ENCODE measurements around the gene RABIF. TPM values are rescaled to one million over a fixed set of nuclear protein-coding genes. Genes with fewer than 3 reads are reported as not detected.

Gene RABIF
- total and polyA plus RNA-seq, 10 of the 15 experiments (the other 5 are each of a cell fraction or from before 2014, with no cell fraction given), result 4.7 to 18.2 (median 8.8) TPM

DNA sequence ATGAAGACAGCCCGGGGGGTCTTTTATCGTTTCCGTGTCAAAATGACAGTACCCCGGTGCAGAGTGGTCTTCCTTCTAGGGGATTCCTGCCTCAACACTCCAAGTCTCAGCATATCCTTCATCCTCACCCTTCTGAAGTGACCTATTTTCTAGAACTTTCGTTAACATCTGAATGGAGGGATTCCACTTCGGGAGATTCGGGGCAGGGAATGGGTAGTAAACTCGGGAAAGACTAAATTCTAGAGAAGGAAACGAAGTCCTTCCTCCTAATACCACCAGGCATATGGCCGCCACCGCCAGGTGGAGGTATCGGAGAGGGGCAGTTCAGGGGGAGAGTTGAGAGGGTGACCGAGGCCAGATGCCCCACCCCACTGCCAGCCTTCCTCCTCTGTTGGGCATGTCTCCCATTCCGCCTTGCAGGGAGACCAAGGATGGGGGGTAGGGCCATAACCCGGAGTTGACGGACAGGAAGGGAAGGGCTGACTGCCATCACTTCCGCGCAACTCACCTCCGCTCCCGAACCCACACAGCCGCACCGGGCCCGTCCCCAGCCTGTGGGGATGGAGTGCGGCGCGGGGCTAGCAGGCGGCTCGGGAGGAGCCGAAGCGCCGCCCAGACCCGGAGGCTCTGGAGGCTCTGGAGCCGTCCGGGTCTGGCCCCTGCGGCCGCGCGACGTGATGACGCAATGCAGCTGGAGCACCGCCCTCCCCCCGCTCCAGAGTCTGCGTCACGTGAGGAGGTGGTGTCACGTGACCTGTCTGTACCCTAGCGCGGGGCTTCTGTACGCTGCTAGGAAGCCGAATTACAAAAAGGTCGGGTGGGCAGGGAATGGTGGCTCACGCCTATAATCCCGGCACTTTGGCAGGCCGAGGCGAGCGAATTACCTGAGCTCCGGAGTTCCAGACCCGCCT is 37.9 kb upstream of the RABIF start, which contains the start of gene KLHL12 (continued):
- TF ChIP-seq, protein P1, sequence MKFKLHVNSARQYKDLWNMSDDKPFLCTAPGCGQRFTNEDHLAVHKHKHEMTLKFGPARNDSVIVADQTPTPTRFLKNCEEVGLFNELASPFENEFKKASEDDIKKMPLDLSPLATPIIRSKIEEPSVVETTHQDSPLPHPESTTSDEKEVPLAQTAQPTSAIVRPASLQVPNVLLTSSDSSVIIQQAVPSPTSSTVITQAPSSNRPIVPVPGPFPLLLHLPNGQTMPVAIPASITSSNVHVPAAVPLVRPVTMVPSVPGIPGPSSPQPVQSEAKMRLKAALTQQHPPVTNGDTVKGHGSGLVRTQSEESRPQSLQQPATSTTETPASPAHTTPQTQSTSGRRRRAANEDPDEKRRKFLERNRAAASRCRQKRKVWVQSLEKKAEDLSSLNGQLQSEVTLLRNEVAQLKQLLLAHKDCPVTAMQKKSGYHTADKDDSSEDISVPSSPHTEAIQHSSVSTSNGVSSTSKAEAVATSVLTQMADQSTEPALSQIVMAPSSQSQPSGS (IDR thresholded peaks at IDR 0.05; ENCODE audit: low read length), result peak; percentile 70; the same call in 1 of the 2 replicates
- TF ChIP-seq PBX3 (IDR thresholded peaks at IDR 0.05; ENCODE audit: insufficient replicate concordance, low read depth, low read length) (peak; percentile 58), HSF1 (IDR thresholded peaks at IDR 0.05; ENCODE audit: low read depth, low read length) (no peak), BCL11A (IDR thresholded peaks at IDR 0.05; ENCODE audit: low read depth, low read length) (0 out of 2 replicates have a peak, but pooled peaks have one; percentile 14), ZNF687 (IDR thresholded peaks at IDR 0.05) (peak; percentile 87), JUNB (IDR thresholded peaks at IDR 0.05) (no peak), WRNIP1 (IDR thresholded peaks at IDR 0.05; ENCODE audit: borderline replicate concordance, low read depth, low read length) (no peak), PML (IDR thresholded peaks at IDR 0.05; ENCODE audit: low read length) (peak; percentile 87), HCFC1 (IDR thresholded peaks at IDR 0.05; ENCODE audit: low read length) (peak; percentile 73), POLR2AphosphoS5 (IDR thresholded peaks at IDR 0.05; ENCODE audit: low read length) (peak; percentile 85), NFIC (IDR thresholded peaks at IDR 0.05; ENCODE audit: low read depth, low read length) (peak; percentile 82), EP300 (IDR thresholded peaks at IDR 0.05; ENCODE audit: borderline replicate concordance in 1 of 2, control insufficient read depth in 1 of 2, low read depth in 2 of 2, low read length in 2 of 2) (peak; percentile 30 to 74; a peak in 2 of 4 replicates), SRF (IDR thresholded peaks at IDR 0.05; ENCODE audit: low read depth in 2 of 2, low read length in 2 of 2) (peak in 1 of 2 experiments; percentile 67; a peak in 1 of 4 replicates), FOS (IDR thresholded peaks at IDR 0.05; ENCODE audit: borderline replicate concordance, extremely low read depth, insufficient read length) (peak; percentile 88), IKZF2 (IDR thresholded peaks at IDR 0.05) (peak in 1 of 2 experiments; percentile 66; a peak in 3 of 4 replicates), HDAC6 (IDR thresholded peaks at IDR 0.05; ENCODE audit: unreplicated experiment) (no peak), RAD51 (IDR thresholded peaks at IDR 0.05) (peak; percentile 100), SMC3 (IDR thresholded peaks at IDR 0.05; ENCODE audit: borderline replicate concordance, low read length) (peak; percentile 21; the same call in 1 of the 2 replicates), POLR2AphosphoS2 (IDR thresholded peaks at IDR 0.05; ENCODE audit: low read depth, low read length) (peak; percentile 63; the same call in 1 of the 2 replicates)
- TF ChIP-seq, protein P2, sequence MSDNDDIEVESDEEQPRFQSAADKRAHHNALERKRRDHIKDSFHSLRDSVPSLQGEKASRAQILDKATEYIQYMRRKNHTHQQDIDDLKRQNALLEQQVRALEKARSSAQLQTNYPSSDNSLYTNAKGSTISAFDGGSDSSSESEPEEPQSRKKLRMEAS (IDR thresholded peaks at IDR 0.05; ENCODE audit: low read depth, low read length), result peak; percentile 99

Data from GM12878 (cell line).